H9 (cell line): ENCODE measurements around the gene CNBD2. TPM values are rescaled to one million over a fixed set of nuclear protein-coding genes. Genes with fewer than 3 reads are reported as not detected.

ENCODE experiments used
- DNase-seq: peaks from one replicate; pipeline ENCODE4 v3.0.0-alpha.2; 2017
- H2AFZ ChIP-seq: one replicate; pipeline ENCODE4 v1.6.1; 2013; ENCODE audit warnings: mild to moderate bottlenecking, low read length, control low read depth, moderate library complexity
- H2AK5ac ChIP-seq: 2 replicates; pipeline ENCODE4 v1.6.1; 2013; ENCODE audit warnings: low read length, control low read depth, mixed read lengths; ENCODE audit not compliant: insufficient read length
- H2BK120ac ChIP-seq: one replicate; pipeline ENCODE4 v1.6.1; 2013; ENCODE audit warnings: low read depth, mild to moderate bottlenecking, low read length, control low read depth, inconsistent platforms; ENCODE audit not compliant: poor library complexity, severe bottlenecking
- H2BK12ac ChIP-seq: 2 replicates; pipeline ENCODE4 v1.6.1; 2013; ENCODE audit warnings: low read length, control low read depth, mixed read lengths, low read depth; ENCODE audit not compliant: insufficient read length
- H2BK15ac ChIP-seq: 2 replicates; pipeline ENCODE4 v1.6.1; 2013; ENCODE audit warnings: low read depth, low read length, control low read depth
- H2BK20ac ChIP-seq: one replicate; pipeline ENCODE4 v1.6.1; 2013; ENCODE audit warnings: low read depth, mild to moderate bottlenecking, low read length, control low read depth, inconsistent platforms; ENCODE audit not compliant: poor library complexity, severe bottlenecking
- H2BK5ac ChIP-seq: 2 replicates; pipeline ENCODE4 v1.6.1; 2013; ENCODE audit warnings: low read length, control low read depth, mixed read lengths; ENCODE audit not compliant: insufficient read length
- H3K14ac ChIP-seq: 2 replicates; pipeline ENCODE4 v1.6.1; 2013; ENCODE audit warnings: low read length, control low read depth; ENCODE audit not compliant: insufficient read depth
- H3K18ac ChIP-seq: 2 replicates; pipeline ENCODE4 v1.6.1; 2013; ENCODE audit warnings: low read depth, mild to moderate bottlenecking, mixed read lengths, low read length, control low read depth; ENCODE audit not compliant: insufficient read length
- H3K23ac ChIP-seq: 2 replicates; pipeline ENCODE4 v1.6.1; 2013; ENCODE audit warnings: low read length, control low read depth, mixed read lengths, low read depth; ENCODE audit not compliant: insufficient read length
- H3K23me2 ChIP-seq: 2 replicates; pipeline ENCODE4 v1.6.1; 2013; ENCODE audit warnings: low read depth, mild to moderate bottlenecking, mixed read lengths, low read length, control low read depth; ENCODE audit not compliant: insufficient read length, poor library complexity, severe bottlenecking
- H3K27ac ChIP-seq: 2 replicates; pipeline ENCODE4 v1.5.1; 2013; ENCODE audit warnings: low read length, control low read depth, mixed read lengths, low read depth; ENCODE audit not compliant: insufficient read length
- H3K27me3 ChIP-seq: 2 replicates; pipeline ENCODE4 v1.6.1; 2013; ENCODE audit warnings: low read length, control low read depth, inconsistent platforms; ENCODE audit not compliant: insufficient read depth
- H3K4ac ChIP-seq: 2 replicates; pipeline ENCODE4 v1.6.1; 2013; ENCODE audit warnings: low read depth, mild to moderate bottlenecking, control low read depth, inconsistent platforms, low read length, moderate library complexity
- H3K4me1 ChIP-seq: 2 replicates; pipeline ENCODE4 v1.6.1; 2013; ENCODE audit warnings: low read length, control low read depth, inconsistent platforms; ENCODE audit not compliant: insufficient read depth
- H3K4me2 ChIP-seq: 2 replicates; pipeline ENCODE4 v1.6.1; 2013; ENCODE audit warnings: low read length, control low read depth, mixed read lengths; ENCODE audit not compliant: insufficient read length, insufficient read depth
- H3K56ac ChIP-seq: 2 replicates; pipeline ENCODE4 v1.6.1; 2013; ENCODE audit warnings: low read depth, mild to moderate bottlenecking, mixed read lengths, low read length, control low read depth; ENCODE audit not compliant: insufficient read length
- H3K79me1 ChIP-seq: 2 replicates; pipeline ENCODE4 v1.6.1; 2013; ENCODE audit warnings: low read depth, mild to moderate bottlenecking, moderate library complexity, low read length, control low read depth, inconsistent platforms; ENCODE audit not compliant: insufficient read depth, poor library complexity, severe bottlenecking
- H3K79me2 ChIP-seq: 2 replicates; pipeline ENCODE4 v1.6.1; 2013; ENCODE audit warnings: low read length, control low read depth, inconsistent platforms; ENCODE audit not compliant: insufficient read depth
- H3K9ac ChIP-seq: 2 replicates; pipeline ENCODE4 v1.6.1; 2013; ENCODE audit warnings: low read length, control low read depth, mixed read lengths; ENCODE audit not compliant: insufficient read length; ENCODE audit errors: extremely low read depth
- H3K9me3 ChIP-seq: one replicate; pipeline ENCODE4 v1.6.1; 2013; ENCODE audit warnings: low read depth, low read length, inconsistent platforms; ENCODE audit not compliant: control insufficient read depth
- H3T11ph ChIP-seq: one replicate; pipeline ENCODE4 v1.6.1; 2013; ENCODE audit warnings: mild to moderate bottlenecking, low read length, control low read depth, inconsistent platforms
- H4K20me1 ChIP-seq: one replicate; pipeline ENCODE4 v1.6.1; 2013; ENCODE audit not compliant: control insufficient read depth, insufficient read length, insufficient read depth
- H4K5ac ChIP-seq: 2 replicates; pipeline ENCODE4 v1.6.1; 2013; ENCODE audit warnings: low read depth, mild to moderate bottlenecking, mixed read lengths, low read length, control low read depth; ENCODE audit not compliant: insufficient read length
- H4K8ac ChIP-seq: replicated peaks from 2 replicates; pipeline ENCODE4 v1.6.1; 2013; ENCODE audit warnings: low read length, control low read depth, mixed read lengths, low read depth; ENCODE audit not compliant: insufficient read length
- H4K91ac ChIP-seq: 2 replicates; pipeline ENCODE4 v1.6.1; 2013; ENCODE audit warnings: low read depth, mild to moderate bottlenecking, moderate library complexity, mixed read lengths, low read length, control low read depth; ENCODE audit not compliant: insufficient read length
- H3K27ac Mint-ChIP-seq, 3 experiments: 2 replicates in 2 of 3; 3 replicates in 1 of 3; pipeline ENCODE4 v1.8.0; 2020 to 2021; ENCODE audit warnings: mixed read lengths in 3 of 3, mild to moderate bottlenecking in 1 of 3, moderate library complexity in 1 of 3
- H3K27me3 Mint-ChIP-seq: 2 replicates; pipeline ENCODE4 v1.8.0; 2021; ENCODE audit warnings: low read depth, mild to moderate bottlenecking, moderate library complexity, mixed read lengths
- H3K36me3 Mint-ChIP-seq, 3 experiments: 2 replicates in 2 of 3; 3 replicates in 1 of 3; pipeline ENCODE4 v1.8.0; 2020 to 2021; ENCODE audit warnings: low read depth in 3 of 3, mixed read lengths in 3 of 3; ENCODE audit not compliant: insufficient read depth in 1 of 3
- H3K4me1 Mint-ChIP-seq, 2 experiments: 2 replicates each; pipeline ENCODE4 v1.8.0; 2020; ENCODE audit warnings: mixed read lengths in 2 of 2
- H3K4me3 Mint-ChIP-seq, 2 experiments: 2 replicates in 1 of 2; 3 replicates in 1 of 2; pipeline ENCODE4 v1.8.0; 2020 to 2021; ENCODE audit warnings: mild to moderate bottlenecking in 2 of 2, mixed read lengths in 2 of 2, moderate library complexity in 1 of 2
- H3K9me3 Mint-ChIP-seq, 2 experiments: 2 replicates in 1 of 2; 3 replicates in 1 of 2; pipeline ENCODE4 v1.8.0; 2020; ENCODE audit warnings: mild to moderate bottlenecking in 2 of 2, mixed read lengths in 2 of 2, moderate library complexity in 1 of 2
- CTCF ChIP-seq: fragments of 200-600 bp; sonication (generic); conservative IDR thresholded peaks from 3 replicates; pipeline ENCODE4 v1.8.0; 2021; ENCODE audit warnings: antibody characterized with exemption, mild to moderate bottlenecking
- WGBS: extraction: QIAGEN DNeasy Blood & Tissue Kit; methylation state at CpG from one replicate; pipeline ENCODE4 v1.1.7; 2013; ENCODE audit warnings: missing lambda C conversion rate, low lambda C conversion rate, mixed read lengths; ENCODE audit not compliant: insufficient read length; ENCODE audit errors: extremely low coverage; 5-methylcytosine and 5-hydroxymethylcytosine counted together
- total RNA-seq: library from RNA; stranded (reverse); gene quantifications from 2 replicates; pipeline ENCODE4 v1.2.1, GENCODE V29; 2021

Gene CNBD2
- total RNA-seq, 1 experiment from 2014 or later, result 3.1 TPM

- Histone ChIP-seq H2AK5ac (no peak overlapping the region), H2BK12ac (no peak overlapping the region), H3K23me2 (no peaks in the 10 kb centered on the region), H4K20me1 (no peaks in the 10 kb centered on the region), H3K23ac (no peak overlapping the region), H4K91ac (no peak overlapping the region), H3K14ac (no peak overlapping the region), H3K4me2 (no peak overlapping the region), H2BK120ac (no peak overlapping the region), H3K27ac (no peak overlapping the region), H3K9me3 (no peaks in the 10 kb centered on the region), H3T11ph (no peak overlapping the region), H3K27me3 (no peaks in the 10 kb centered on the region), H4K8ac (no peak overlapping the region), H2BK20ac (no peak overlapping the region), H3K79me1 (no peaks in the 10 kb centered on the region), H2AFZ (no peak overlapping the region), H4K5ac (no peak overlapping the region), H3K4ac (no peak overlapping the region), H3K4me1 (no peaks in the 10 kb centered on the region), H3K18ac (no peak overlapping the region), H2BK15ac (no peak overlapping the region), H3K56ac (no peak overlapping the region), H3K79me2 (no peaks in the 10 kb centered on the region), H3K9ac (no peak overlapping the region), H2BK5ac (no peak overlapping the region)
- no peak for DNase-seq
- no peak overlapping the region for H3K27ac Mint-ChIP-seq
- TF ChIP-seq CTCF, result no peak
- H3K4me3 Mint-ChIP-seq, result no peak overlapping the region
- no peaks in the 10 kb centered on the region; the same call in 1 of the 2 replicates for H3K27me3 Mint-ChIP-seq
- H3K36me3 Mint-ChIP-seq, result no peaks in the 10 kb centered on the region
- WGBS, result no CpG with 5 or more reads among the region's 3 CpGs
- no peaks in the 10 kb centered on the region for H3K4me1 Mint-ChIP-seq
- H3K9me3 Mint-ChIP-seq, result no peaks in the 10 kb centered on the region
These were observed 68.3 kb downstream of the CNBD2 start for GRCh38 chr20:36036688-36037087.
